Kidney capillary endothelial cell (primary cell): ENCODE results near the gene BANF1.
"Not testable (repeated sequence)": the region's sequence is repeated elsewhere in the genome, so short reads cannot be mapped to it uniquely, and the experiment has no call there.

Source experiments
- DNase-seq: peaks from one replicate; pipeline ENCODE4 v3.0.0-alpha.2; 2018; ENCODE audit warnings: low spot score

Gene BANF1

GRCh38 chr11:66011239-66011784 is 9.0 kb downstream of the BANF1 start:
- no peak for DNase-seq

DNA sequence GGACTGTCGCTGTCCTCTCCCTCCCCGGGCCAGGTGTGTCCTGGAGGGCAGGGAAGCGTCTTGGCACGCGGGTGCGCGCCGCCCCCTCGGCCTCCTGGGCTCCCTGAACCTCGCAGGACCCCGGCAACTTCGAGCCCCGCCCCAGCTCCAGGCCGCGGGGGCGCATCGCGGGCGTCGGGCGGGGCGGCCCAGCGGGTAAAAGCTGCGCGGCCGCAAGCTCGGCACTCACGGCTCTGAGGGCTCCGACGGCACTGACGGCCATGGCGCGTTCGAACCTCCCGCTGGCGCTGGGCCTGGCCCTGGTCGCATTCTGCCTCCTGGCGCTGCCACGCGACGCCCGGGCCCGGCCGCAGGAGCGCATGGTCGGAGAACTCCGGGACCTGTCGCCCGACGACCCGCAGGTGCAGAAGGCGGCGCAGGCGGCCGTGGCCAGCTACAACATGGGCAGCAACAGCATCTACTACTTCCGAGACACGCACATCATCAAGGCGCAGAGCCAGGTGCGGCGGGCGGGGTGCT is 9.5 kb downstream of the BANF1 start, which contains the start of gene CST6:
CST6 (plus strand) TSS at position 224 of the 519 bp plus-strand sequence; CDS start at position 261, 37 bp downstream.
- DNase-seq = no peak

DNA sequence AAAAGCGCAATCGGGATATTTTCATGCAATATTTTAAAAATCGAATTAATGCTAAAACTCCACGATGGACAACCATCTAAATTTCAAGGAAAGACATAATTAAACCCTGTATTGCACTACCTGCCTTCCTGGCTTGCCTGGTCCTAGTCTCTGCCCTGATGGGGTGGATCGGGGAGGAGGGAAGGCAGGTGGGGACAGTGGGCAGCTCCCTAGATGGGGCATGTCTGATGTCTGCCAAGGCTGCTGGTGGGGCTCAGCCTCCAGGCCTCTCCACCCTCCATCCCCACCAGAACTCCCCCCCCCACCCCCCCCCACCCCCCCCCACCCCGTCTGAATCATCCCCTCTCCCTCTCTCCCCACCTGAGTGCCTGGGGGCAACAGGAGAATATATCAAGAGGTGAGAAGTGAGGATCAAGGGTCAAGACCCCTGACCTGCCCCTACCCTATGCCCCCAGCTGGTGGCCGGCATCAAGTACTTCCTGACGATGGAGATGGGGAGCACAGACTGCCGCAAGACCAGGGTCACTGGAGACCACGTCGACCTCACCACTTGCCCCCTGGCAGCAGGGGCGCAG is 10.2 kb downstream of the BANF1 start:
- no peak for DNase-seq

DNA sequence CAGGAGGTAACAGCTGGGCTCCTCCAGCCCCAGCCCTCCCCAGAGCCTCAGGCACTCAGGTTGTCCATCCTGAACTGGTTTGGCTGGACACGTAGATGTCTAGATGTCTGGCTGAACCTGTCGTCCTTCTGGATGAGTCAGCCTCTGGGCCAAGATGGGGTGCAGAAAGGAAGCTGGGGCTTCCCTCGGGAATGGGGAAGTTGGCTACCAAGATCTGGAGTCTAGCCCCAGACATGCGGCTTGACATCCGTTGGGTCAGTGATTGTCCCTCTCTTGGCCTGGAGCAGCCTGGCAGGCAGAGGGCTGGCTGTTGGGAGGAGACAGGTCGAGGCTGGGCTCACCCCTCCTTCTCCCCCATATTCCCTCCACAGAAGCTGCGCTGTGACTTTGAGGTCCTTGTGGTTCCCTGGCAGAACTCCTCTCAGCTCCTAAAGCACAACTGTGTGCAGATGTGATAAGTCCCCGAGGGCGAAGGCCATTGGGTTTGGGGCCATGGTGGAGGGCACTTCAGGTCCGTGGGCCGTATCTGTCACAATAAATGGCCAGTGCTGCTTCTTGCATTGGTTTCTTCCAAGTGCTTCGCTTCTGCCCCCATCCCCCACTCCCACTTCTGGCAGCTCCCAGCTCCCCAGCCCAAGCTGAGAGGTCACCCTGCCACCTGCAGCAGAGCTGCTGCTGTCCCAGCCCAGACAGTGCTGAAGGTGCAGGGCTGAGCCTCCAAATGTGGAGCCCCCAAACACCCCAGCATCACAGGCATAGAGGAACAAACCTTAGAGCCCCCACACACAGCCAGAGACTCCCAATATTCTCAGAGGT is 10.9 kb downstream of the BANF1 start:
- DNase-seq = no peak

DNA sequence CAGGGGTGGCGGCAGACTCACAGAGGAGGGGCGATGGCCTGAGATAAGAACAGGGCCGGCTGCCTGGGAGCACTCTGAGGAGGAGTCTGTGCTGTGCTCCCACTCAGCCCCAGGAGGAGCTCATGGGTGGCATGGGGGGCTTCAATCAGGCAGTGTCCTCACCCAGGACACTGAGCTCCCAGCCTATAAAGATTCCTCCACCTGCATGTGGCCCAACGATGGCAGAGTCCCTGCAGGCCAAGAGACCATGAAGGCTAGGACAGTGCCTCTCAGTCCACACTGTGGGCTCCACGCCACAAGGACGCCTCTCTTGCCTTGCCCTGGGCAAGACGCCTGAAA is 11.4 kb downstream of the BANF1 start:
- no peak for DNase-seq

GRCh38 chr11:66014804-66015453 is 12.6 kb downstream of the BANF1 start:
- DNase-seq = no peak

DNA sequence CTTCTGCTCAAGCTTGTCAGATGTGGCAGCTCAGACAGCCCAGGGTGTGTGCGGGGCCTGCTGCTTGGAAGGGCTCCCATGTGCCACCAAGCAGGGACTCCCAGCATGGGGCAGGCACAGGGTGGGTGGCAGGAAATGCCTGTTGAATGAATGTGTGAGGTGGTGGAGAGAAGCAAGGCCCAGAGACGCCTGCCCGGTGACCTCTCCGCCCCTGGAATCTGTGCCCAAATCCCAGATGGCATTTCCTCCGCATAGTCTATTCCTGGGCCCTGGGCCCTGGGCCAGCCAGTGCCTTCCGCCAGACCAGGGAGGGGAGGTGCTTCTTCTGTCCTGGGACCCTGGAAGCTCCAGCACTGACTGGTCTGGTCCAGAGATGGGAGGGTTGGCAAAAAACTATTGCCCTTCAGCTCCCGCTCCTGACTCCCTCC is 13.2 kb downstream of the BANF1 start:
- DNase-seq = peak; percentile 84

DNA sequence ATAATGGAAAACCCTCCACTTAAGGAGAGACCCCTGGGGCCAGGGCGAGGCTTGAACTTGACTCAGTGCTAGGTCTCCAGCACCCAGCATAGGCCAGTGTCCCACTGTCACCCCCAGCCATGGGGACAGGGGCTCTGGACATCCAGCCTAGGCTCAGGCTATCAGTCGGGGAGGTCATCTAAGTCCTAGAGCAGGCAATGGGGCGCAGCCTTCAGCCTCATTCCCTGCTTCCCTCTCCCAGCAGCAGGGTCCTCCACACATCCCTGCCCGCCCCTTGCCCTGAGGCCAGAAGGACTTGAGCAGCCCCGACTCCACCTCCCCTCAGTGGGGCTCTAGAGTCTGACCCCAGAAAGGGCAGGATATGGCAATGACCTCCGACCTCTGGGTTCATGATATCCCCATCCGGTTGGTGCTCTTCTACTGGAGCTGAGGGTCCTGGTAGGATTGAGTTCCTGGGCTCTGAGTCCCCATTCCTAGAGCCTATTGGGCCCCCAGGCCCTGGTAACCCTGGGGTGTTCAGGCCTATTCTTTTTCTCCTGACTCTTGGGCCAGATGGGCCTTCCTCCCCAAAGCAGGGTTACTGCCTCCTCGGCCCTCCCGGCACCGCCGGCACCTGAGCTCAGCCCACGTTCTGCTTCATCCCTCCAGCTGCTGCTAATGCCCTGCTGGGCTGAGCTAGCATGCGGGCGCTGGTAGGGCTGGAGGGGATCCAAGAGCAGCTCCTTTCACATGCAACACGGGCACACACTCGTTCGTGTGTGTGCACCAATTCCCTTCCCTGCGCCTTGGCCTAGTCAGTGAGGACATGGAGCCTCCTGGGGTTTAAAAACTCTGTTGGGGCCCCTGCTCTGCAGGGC is 13.9 kb downstream of the BANF1 start:
- DNase-seq = no peak

- no peak for DNase-seq
These were observed 14.5 kb downstream of the BANF1 start for GRCh38 chr11:66016793-66017177.

GRCh38 chr11:66017321-66017720 is 15.0 kb downstream of the BANF1 start:
- DNase-seq = no peak

- DNase-seq = no peak
These were observed 17.9 kb downstream of the BANF1 start for GRCh38 chr11:66020212-66020611.

- peak; percentile 89 for DNase-seq
These were observed 18.5 kb downstream of the BANF1 start for GRCh38 chr11:66020618-66021357.

DNA sequence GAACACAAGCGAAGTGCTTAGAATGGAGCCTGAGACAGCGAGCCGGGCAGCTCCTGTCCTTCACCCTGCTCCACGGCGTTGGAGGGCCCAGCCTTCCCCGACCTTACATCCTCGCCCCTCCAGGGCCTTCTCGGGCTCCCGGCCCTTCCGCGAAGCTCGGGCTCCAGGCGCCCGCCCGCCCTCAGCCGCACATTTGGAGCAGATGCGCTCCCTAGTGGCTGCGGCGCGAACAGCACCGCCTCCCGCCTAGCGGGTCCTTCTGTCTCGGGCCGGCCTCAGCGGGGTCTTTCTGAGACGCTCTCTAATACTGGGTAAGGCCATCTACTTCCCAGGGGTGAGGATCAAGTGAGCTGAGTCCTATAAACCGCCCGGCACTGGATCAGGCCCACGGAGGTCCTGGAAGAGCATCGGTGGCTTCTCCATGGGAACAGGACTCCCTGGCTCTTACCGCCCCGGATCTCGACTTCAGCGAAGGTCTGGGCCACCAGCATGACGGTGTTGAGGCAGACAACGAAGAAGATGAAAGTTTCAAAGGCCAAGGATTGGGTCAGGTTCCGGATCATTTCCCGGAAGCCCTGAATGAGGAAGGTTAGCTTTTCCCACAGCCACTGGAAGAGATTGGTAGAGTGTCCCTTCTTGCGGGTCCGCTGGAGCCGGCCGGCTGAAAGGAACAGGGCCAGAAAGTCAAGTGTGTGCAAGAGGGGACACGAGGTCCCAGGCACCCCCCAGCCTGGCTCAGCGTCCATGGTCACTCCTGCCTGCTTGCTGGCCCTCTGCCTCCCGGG is 20.3 kb downstream of the BANF1 start:
- peak; percentile 68 for DNase-seq

DNA sequence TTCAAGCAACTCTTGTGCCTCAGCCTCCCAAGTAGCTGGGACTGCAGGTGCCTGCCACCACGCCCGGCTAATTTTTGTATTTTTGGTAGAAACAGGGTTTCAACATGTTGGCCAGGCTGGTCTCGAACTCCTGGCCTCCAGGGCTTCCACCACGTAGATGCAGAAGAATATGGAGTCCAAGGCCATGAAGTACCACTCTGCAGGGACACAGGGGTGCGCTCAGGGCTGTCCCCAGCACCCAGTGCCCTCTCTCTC is 20.8 kb downstream of the BANF1 start:
- DNase-seq = not testable (repeated sequence)

- DNase-seq = no peak
These were observed 23.8 kb downstream of the BANF1 start, which contains the start of gene CATSPER1 for GRCh38 chr11:66026017-66026529. Gene CATSPER1, minus strand, starts transcription at chr11:66026479. Its CDS starts 100 bp downstream, at chr11:66026379.

DNA sequence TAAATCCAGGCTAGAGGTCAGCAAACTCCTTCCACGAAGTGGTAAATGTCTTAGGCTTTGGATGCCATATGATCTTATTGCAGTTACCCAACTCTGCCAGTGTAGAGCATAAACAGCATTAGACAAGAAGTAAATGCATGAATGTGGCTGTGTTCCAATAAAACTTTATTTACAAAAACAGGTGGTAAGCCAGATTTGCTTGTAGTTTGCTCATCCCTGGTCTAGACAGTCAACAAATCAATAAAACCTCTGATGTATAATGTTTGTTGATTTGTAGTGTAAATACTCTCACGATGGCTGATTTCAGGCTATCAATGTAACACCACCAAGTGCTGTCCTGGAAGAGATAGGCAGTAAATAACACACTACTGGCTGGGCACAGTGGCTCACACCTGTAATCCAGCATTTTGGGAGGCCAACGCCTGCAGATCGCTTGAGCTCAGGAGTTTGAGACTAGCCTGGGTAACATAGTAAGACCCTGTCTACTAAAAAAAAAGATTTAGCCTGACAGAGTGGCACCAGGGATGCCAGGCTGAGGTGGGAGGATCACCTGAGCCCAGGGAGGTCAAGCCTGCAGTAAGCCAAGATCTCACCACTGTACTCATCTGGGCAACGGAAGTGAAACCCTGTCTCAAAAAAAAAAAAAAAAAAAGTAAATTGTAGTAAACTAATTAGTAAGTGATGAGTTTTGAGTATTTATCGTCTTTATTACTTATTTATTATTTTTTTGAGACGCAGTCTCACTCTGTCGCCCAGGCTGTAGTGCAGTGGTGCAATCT is 30.8 kb downstream of the BANF1 start:
- DNase-seq = no peak

- DNase-seq = no peak
These were observed 33.5 kb downstream of the BANF1 start for GRCh38 chr11:66035653-66036333.

- DNase-seq = no peak
These were observed 34.0 kb downstream of the BANF1 start for GRCh38 chr11:66036334-66036710.

- DNase-seq = no peak
These were observed 35.0 kb downstream of the BANF1 start for GRCh38 chr11:66037327-66037726.
